Suprapubic skin (tissue), 3 donors: ENCODE data around the gene ARL8A.
"Not testable (repeated sequence)": the region's sequence is repeated elsewhere in the genome, so short reads cannot be mapped to it uniquely, and the experiment has no call there.

Source experiments
- POLR2A ChIP-seq, 2 donors: fragments of 450-650 bp; IDR thresholded peaks; one replicate each; pipeline ENCODE4 v1.6.1; 2017; ENCODE audit warnings: antibody characterized with exemption in 2 of 2, mild to moderate bottlenecking in 2 of 2, moderate library complexity in 2 of 2
- TF ChIP-seq, protein P1 (sequence below), 2 donors: fragments of 200-600 bp in 1 of 2; fragments of 450-650 bp in 1 of 2; sonication (generic) in 1 of 2; IDR thresholded peaks; one replicate each; pipeline ENCODE4 v1.5.1; 2016 to 2019; ENCODE audit warnings: antibody characterized with exemption in 2 of 2, mild to moderate bottlenecking in 1 of 2, moderate library complexity in 1 of 2

DNA sequence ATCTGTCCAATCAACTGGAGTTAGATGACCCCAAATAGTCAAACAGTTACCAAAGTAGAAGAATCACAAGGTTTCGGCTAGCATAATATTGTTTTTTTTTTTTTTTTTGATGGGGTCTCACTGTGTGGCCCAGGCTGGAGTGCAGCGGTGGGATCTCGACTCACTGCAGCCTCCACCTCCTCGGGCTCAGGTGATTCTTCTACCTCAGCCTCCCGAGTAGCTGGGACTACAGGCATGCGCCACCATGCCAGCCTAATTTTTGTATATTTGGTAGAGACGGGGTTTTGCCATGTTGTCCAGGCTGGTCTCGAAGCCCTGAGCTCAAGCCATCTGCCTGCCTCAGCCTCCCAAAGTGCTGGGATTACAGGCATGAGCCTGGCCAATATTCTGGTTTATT, 1.2 kb upstream of the ARL8A start:
- TF ChIP-seq, protein P1, sequence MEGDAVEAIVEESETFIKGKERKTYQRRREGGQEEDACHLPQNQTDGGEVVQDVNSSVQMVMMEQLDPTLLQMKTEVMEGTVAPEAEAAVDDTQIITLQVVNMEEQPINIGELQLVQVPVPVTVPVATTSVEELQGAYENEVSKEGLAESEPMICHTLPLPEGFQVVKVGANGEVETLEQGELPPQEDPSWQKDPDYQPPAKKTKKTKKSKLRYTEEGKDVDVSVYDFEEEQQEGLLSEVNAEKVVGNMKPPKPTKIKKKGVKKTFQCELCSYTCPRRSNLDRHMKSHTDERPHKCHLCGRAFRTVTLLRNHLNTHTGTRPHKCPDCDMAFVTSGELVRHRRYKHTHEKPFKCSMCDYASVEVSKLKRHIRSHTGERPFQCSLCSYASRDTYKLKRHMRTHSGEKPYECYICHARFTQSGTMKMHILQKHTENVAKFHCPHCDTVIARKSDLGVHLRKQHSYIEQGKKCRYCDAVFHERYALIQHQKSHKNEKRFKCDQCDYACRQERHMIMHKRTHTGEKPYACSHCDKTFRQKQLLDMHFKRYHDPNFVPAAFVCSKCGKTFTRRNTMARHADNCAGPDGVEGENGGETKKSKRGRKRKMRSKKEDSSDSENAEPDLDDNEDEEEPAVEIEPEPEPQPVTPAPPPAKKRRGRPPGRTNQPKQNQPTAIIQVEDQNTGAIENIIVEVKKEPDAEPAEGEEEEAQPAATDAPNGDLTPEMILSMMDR (IDR thresholded peaks at IDR 0.05) = not testable (repeated sequence)
- TF ChIP-seq POLR2A (IDR thresholded peaks at IDR 0.05) = not testable (repeated sequence)
